Right atrium auricular region (tissue), 2 donors: ENCODE results near the gene GLT8D2. TPM values are rescaled to one million over a fixed set of nuclear protein-coding genes. Genes with fewer than 3 reads are reported as not detected.

Experiments used
- DNase-seq: peaks from one replicate; pipeline ENCODE4 v3.0.0-alpha.2; 2019; ENCODE audit warnings: low spot score
- H3K27ac ChIP-seq, 2 donors: fragments of 200-600 bp; sonication (generic); 1 replicate in 1 of 2; 2 replicates in 1 of 2; pipeline ENCODE4 v1.5.1; 2016 to 2019
- H3K27me3 ChIP-seq, 2 donors: fragments of 200-600 bp; sonication (generic); one replicate each; pipeline versions ENCODE4 v1.5.1 to v1.6.0; 2017 to 2019
- H3K36me3 ChIP-seq: fragments of 200-600 bp; sonication (generic); one replicate; pipeline ENCODE4 v1.5.1; 2016
- H3K4me1 ChIP-seq, 2 donors: fragments of 200-600 bp; sonication (generic); one replicate each; pipeline versions ENCODE4 v1.5.1 to v1.6.0; 2017 to 2019
- H3K4me3 ChIP-seq, 2 donors: fragments of 200-600 bp; sonication (generic); 1 replicate in 1 of 2; 2 replicates in 1 of 2; pipeline ENCODE4 v1.5.1; 2017 to 2019; ENCODE audit warnings: mild to moderate bottlenecking in 1 of 2, moderate library complexity in 1 of 2
- H3K9me3 ChIP-seq, 2 donors: fragments of 200-600 bp; sonication (generic); one replicate each; pipeline ENCODE4 v1.5.1; 2019
- CTCF ChIP-seq, 2 donors: fragments of 200-600 bp; sonication (generic); IDR thresholded peaks; one replicate each; pipeline ENCODE4 v1.5.1; 2019; ENCODE audit warnings: antibody characterized with exemption in 2 of 2
- total RNA-seq, 2 donors: library from RNA; depleted of rRNA; stranded (reverse); fragments of >200 nt; gene quantifications; one replicate each; pipeline ENCODE4 v1.1.0, GENCODE V29; 2016

The GLT8D2 gene
- total RNA-seq, 2 donors from 2014 or later: 5.6 to 9.9 TPM

- peak overlapping the region; percentile 36 to 55 for H3K27ac ChIP-seq
- H3K9me3 ChIP-seq: no peaks in the 10 kb centered on the region
- DNase-seq: no peak
- H3K36me3 ChIP-seq: no peaks in the 10 kb centered on the region
- peaks cover 0 to 15% of the 10 kb centered on the region in 2 donors for H3K4me1 ChIP-seq
- no peak for TF ChIP-seq CTCF (IDR thresholded peaks at IDR 0.05)
- no peak overlapping the region for H3K4me3 ChIP-seq
- no peaks in the 10 kb centered on the region for H3K27me3 ChIP-seq
Measured at GRCh38 chr12:104010121-104010520, 39.9 kb downstream of the GLT8D2 start.

GRCh38 chr12:104006929-104007328 lies 43.1 kb downstream of the GLT8D2 start:
- Histone ChIP-seq H3K27me3 (no peaks in the 10 kb centered on the region), H3K36me3 (no peaks in the 10 kb centered on the region), H3K4me3 (no peak overlapping the region), H3K27ac (no peak overlapping the region), H3K4me1 (peaks cover 0 to 15% of the 10 kb centered on the region in 2 donors), H3K9me3 (no peaks in the 10 kb centered on the region)
- no peak for DNase-seq
- no peak for TF ChIP-seq CTCF (IDR thresholded peaks at IDR 0.05)

GRCh38 chr12:104003596-104003995 lies 46.4 kb downstream of the GLT8D2 start:
- Histone ChIP-seq H3K4me1 (no peaks in the 10 kb centered on the region), H3K36me3 (no peaks in the 10 kb centered on the region), H3K27ac (no peak overlapping the region), H3K4me3 (no peak overlapping the region), H3K27me3 (no peaks in the 10 kb centered on the region), H3K9me3 (no peaks in the 10 kb centered on the region)
- no peak for TF ChIP-seq CTCF (IDR thresholded peaks at IDR 0.05)
- DNase-seq: no peak

- no peak for TF ChIP-seq CTCF (IDR thresholded peaks at IDR 0.05)
- no peaks in the 10 kb centered on the region for H3K4me1 ChIP-seq
- H3K27ac ChIP-seq: no peak overlapping the region
- H3K9me3 ChIP-seq: no peaks in the 10 kb centered on the region
- H3K27me3 ChIP-seq: no peaks in the 10 kb centered on the region
- H3K4me3 ChIP-seq: no peak overlapping the region
- no peak for DNase-seq
- no peaks in the 10 kb centered on the region for H3K36me3 ChIP-seq
Measured at GRCh38 chr12:104002686-104003085, 47.3 kb downstream of the GLT8D2 start.

GRCh38 chr12:104000807-104001434 lies 49.1 kb downstream of the GLT8D2 start:
- Histone ChIP-seq H3K27me3 (no peaks in the 10 kb centered on the region), H3K4me3 (no peak overlapping the region), H3K27ac (no peak overlapping the region), H3K4me1 (peaks cover 0 to 6% of the 10 kb centered on the region in 2 donors), H3K36me3 (no peaks in the 10 kb centered on the region), H3K9me3 (no peaks in the 10 kb centered on the region)
- DNase-seq: no peak
- TF ChIP-seq CTCF (IDR thresholded peaks at IDR 0.05): no peak

- H3K27ac ChIP-seq: no peak overlapping the region
- no peak for DNase-seq
- H3K27me3 ChIP-seq: no peaks in the 10 kb centered on the region
- H3K36me3 ChIP-seq: no peaks in the 10 kb centered on the region
- H3K4me3 ChIP-seq: no peak overlapping the region
- H3K4me1 ChIP-seq: peaks cover 0 to 6% of the 10 kb centered on the region in 2 donors
- no peak for TF ChIP-seq CTCF (IDR thresholded peaks at IDR 0.05)
- H3K9me3 ChIP-seq: no peaks in the 10 kb centered on the region
Measured at GRCh38 chr12:103998976-103999375, 51.0 kb downstream of the GLT8D2 start.
